Transverse colon (tissue), 4 donors: ENCODE results near the gene SIAE. TPM values are rescaled to one million over a fixed set of nuclear protein-coding genes. Genes with fewer than 3 reads are reported as not detected.

ENCODE experiments used
- DNase-seq: peaks from one replicate; pipeline ENCODE4 v3.0.0-alpha.2; 2019
- H3K27ac ChIP-seq, 4 donors: fragments of 200-600 bp; sonication (generic); 2 replicates each; pipeline ENCODE4 v1.5.1; 2016 to 2018; ENCODE audit warnings: inconsistent platforms in 4 of 4
- H3K27me3 ChIP-seq: fragments of 200-600 bp; sonication (generic); 2 replicates; pipeline ENCODE4 v1.5.1; 2017; ENCODE audit warnings: inconsistent platforms
- H3K36me3 ChIP-seq, 4 donors: fragments of 200-600 bp; sonication (generic); 2 replicates each; pipeline ENCODE4 v1.5.1; 2017 to 2019; ENCODE audit warnings: inconsistent platforms in 4 of 4
- H3K4me1 ChIP-seq, 4 donors: fragments of 200-600 bp; sonication (generic); 2 replicates each; pipeline ENCODE4 v1.5.1; 2017 to 2020; ENCODE audit warnings: inconsistent platforms in 4 of 4
- H3K4me3 ChIP-seq, 4 donors: fragments of 200-600 bp; sonication (generic); 1 replicate in 1 of 4; 2 replicates in 3 of 4; pipeline versions ENCODE4 v1.5.1 to v1.6.1; 2017 to 2019; ENCODE audit warnings: inconsistent platforms in 4 of 4
- H3K9me3 ChIP-seq, 2 donors: fragments of 200-600 bp; sonication (generic); 2 replicates each; pipeline ENCODE4 v1.5.1; 2017 to 2019; ENCODE audit warnings: inconsistent platforms in 2 of 2
- CTCF ChIP-seq, 5 experiments: fragments of 200-600 bp in 3 of 5; fragments of 450-650 bp in 2 of 5; sonication (generic) in 3 of 5; IDR thresholded peaks; 1 replicate in 2 of 5; 2 replicates in 3 of 5; pipeline ENCODE4 v1.5.1; 2016 to 2017; ENCODE audit warnings: antibody characterized with exemption in 5 of 5, inconsistent platforms in 3 of 5, mild to moderate bottlenecking in 2 of 5, moderate library complexity in 1 of 5
- EP300 ChIP-seq: sonication (generic); formaldehyde crosslinking; IDR thresholded peaks from one replicate; pipeline ENCODE4 v1.6.1; 2017; ENCODE audit warnings: antibody characterized with exemption, low read depth
- POLR2A ChIP-seq: fragments of 450-650 bp; IDR thresholded peaks from one replicate; pipeline ENCODE4 v1.6.1; 2016; ENCODE audit warnings: antibody characterized with exemption, mild to moderate bottlenecking, moderate library complexity
- POLR2AphosphoS5 ChIP-seq, 3 donors: sonication (generic); formaldehyde crosslinking; IDR thresholded peaks; one replicate each; pipeline ENCODE4 v1.6.1; 2016; ENCODE audit warnings: antibody characterized with exemption in 3 of 3
- WGBS, 2 donors: methylation state at CpG; one replicate each; pipeline ENCODE4 v1.1.5; 2018; ENCODE audit warnings: low coverage in 1 of 2; 5-methylcytosine and 5-hydroxymethylcytosine counted together
- in situ Hi-C, 4 donors: fragments of 200-750 bp; cut with MboI; loops; one replicate each; pipeline versions ENCODE4 v1.15.0 to v1.15.1; 2017; ENCODE audit warnings: low sequenced_read_pairs in 3 of 4, low pct_ligation_motif_present in 1 of 4, low pct_unique_long_range_greater_than_20kb in 1 of 4
- intact Hi-C: fragments of 100-400 bp; cut with DNase I; formaldehyde crosslinking; loops from one replicate; pipeline ENCODE4 v1.15.1; 2023; ENCODE audit warnings: low total_unique reads
- total RNA-seq, 4 donors: library from RNA; depleted of rRNA; stranded (reverse); fragments of >200 nt; gene quantifications; one replicate each; pipeline ENCODE4 v1.1.0, GENCODE V29; 2016

Gene SIAE
- total RNA-seq, 4 donors from 2014 or later, result 38.4 to 183 (median 81.2) TPM

DNA sequence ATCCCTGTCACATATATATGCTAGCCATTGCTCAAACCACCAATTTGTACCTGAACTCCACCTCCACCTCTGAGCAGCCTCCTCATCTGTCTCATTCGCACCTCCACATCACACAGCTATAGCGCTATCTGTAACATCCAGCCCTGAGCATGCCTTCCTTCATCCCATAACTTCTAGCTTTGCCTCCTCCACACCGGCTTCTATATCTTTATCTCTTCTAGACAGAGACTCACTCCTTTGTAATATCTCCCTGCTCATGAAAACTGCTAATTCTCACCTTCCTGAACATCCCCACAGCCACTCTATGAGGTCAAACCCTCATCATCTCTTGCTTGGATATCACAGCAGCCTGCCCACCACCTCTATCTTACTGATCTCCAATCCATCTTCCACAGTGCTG lies 5.9 kb downstream of the SIAE start:
- intact Hi-C loops, result loop anchor here (10.0 kb wide), 1 partner anchor 197 kb away; the partner anchor contains the start of gene ROBO3
- Histone ChIP-seq H3K36me3 (peaks cover 0 to 5% (median 0%) of the 10 kb centered on the region in 4 donors), H3K4me3 (no peak overlapping the region), H3K27ac (no peak overlapping the region), H3K9me3 (no peaks in the 10 kb centered on the region), H3K4me1 (peaks cover 3 to 18% (median 8%) of the 10 kb centered on the region in 4 donors), H3K27me3 (no peaks in the 10 kb centered on the region)
- in situ Hi-C loops, result loop anchor here in 3 of 4 donors (10.0 to 25.0 kb wide), 4 partner anchors 95 to 170 kb away; partner anchors contain the start of genes ESAM (in 2 of the 3) and VSIG2 (in 1 of the 3)
- no peak for DNase-seq
- WGBS, 2 donors, result 90 to 92% methylated on average over 1 to 3 of the region's 3 CpGs
- TF ChIP-seq POLR2AphosphoS5 (IDR thresholded peaks at IDR 0.05) (no peak), EP300 (no peak), CTCF (IDR thresholded peaks at IDR 0.05) (no peak), POLR2A (no peak)

DNA sequence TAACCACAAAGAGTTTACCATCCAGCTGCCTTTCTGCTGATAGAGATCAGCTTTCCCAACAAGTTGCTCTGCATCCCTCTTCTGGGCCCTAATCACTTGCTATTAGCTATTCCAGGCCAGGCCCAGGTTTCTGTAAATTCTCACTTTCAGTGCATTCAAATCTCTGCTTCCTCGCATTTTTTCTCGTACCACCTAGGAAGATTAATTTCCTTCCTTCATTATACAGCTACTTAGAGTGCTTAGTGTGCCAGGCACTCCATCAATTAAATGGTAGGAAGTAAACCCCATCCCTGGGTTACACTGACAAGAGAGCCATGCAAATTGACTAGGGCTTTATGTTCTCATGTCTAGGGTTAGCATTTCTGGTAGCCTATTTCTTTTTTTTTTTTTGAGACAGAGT lies 9.7 kb downstream of the SIAE start:
- H3K27me3 ChIP-seq, result no peaks in the 10 kb centered on the region
- DNase-seq, result no peak
- peaks cover 0 to 5% (median under 1%) of the 10 kb centered on the region in 4 donors for H3K36me3 ChIP-seq
- no peak overlapping the region for H3K27ac ChIP-seq
- no peak overlapping the region for H3K4me3 ChIP-seq
- WGBS, 2 donors, result 83 to 97% methylated on average over 2 of the region's 2 CpGs
- in situ Hi-C loops, result loop anchor here in 3 of 4 donors (10.0 to 25.0 kb wide), 4 partner anchors 98 to 173 kb away; partner anchors contain the start of genes ESAM (in 2 of the 3) and VSIG2 (in 1 of the 3)
- TF ChIP-seq POLR2AphosphoS5 (IDR thresholded peaks at IDR 0.05) (no peak), CTCF (IDR thresholded peaks at IDR 0.05) (no peak), POLR2A (no peak), EP300 (no peak)
- H3K4me1 ChIP-seq, result no peaks in the 10 kb centered on the region
- H3K9me3 ChIP-seq, result no peaks in the 10 kb centered on the region
- intact Hi-C loops, result loop anchor here (10.0 kb wide), 1 partner anchor 201 kb away; the partner anchor contains the start of gene ROBO3

DNA sequence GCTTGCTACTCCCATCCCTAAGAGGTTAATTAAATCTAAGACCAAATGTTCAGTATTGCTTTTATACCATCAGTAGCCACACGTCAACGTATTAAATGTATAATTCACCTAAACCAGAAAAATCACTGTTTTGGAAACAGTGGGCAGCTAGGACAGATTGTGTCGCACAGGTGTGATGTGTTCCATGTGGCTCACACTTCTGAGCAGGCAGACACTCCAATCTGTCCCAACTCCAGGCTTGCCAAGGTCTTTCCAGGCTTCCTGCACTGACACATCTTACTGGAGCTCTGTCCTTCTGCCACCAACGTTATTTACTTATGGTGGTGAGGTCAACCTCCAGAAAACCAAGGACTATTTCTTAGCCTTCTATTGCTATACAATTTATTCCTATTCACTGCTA lies 11.4 kb downstream of the SIAE start:
- Histone ChIP-seq H3K4me3 (no peak overlapping the region), H3K36me3 (peaks cover 0 to 10% (median 3%) of the 10 kb centered on the region in 4 donors), H3K27ac (no peak overlapping the region), H3K27me3 (no peaks in the 10 kb centered on the region), H3K9me3 (no peaks in the 10 kb centered on the region), H3K4me1 (no peaks in the 10 kb centered on the region)
- DNase-seq, result no peak
- intact Hi-C loops (loop anchor here (10.0 kb wide), 1 partner anchor 203 kb away; the partner anchor contains the start of gene ROBO3), in situ Hi-C loops (loop anchor here in 3 of 4 donors (10.0 to 25.0 kb wide), 4 partner anchors 100 to 175 kb away; partner anchors contain the start of genes ESAM (in 2 of the 3) and VSIG2 (in 1 of the 3))
- no peak for TF ChIP-seq EP300
- TF ChIP-seq CTCF (IDR thresholded peaks at IDR 0.05), result no peak
- 88 to 100% methylated on average over 1 to 4 of the region's 4 CpGs for WGBS, 2 donors

- DNase-seq, result no peak
- H3K9me3 ChIP-seq, result no peaks in the 10 kb centered on the region
- TF ChIP-seq POLR2A (no peak), EP300 (no peak), POLR2AphosphoS5 (IDR thresholded peaks at IDR 0.05) (no peak)
- intact Hi-C loops, result loop anchor here (10.0 kb wide), 1 partner anchor 203 kb away; the partner anchor contains the start of gene ROBO3
- H3K27me3 ChIP-seq, result no peaks in the 10 kb centered on the region
- H3K36me3 ChIP-seq, result peaks cover 0 to 10% (median 3%) of the 10 kb centered on the region in 4 donors
- no peak overlapping the region for H3K4me3 ChIP-seq
- H3K27ac ChIP-seq, result no peak overlapping the region
- in situ Hi-C loops, result loop anchor here in 3 of 4 donors (10.0 to 25.0 kb wide), 4 partner anchors 101 to 176 kb away; partner anchors contain the start of genes ESAM (in 2 of the 3) and VSIG2 (in 1 of the 3)
- H3K4me1 ChIP-seq, result no peaks in the 10 kb centered on the region
Observed at GRCh38 chr11:124661553-124661952, 12.0 kb downstream of the SIAE start.
